Endothelial cell of umbilical vein (primary cell): ENCODE measurements around the gene MIPEP. TPM values are rescaled to one million over a fixed set of nuclear protein-coding genes. Genes with fewer than 3 reads are reported as not detected.

Experiments
- BruUV-seq: library from RNA; stranded (reverse); fragments of 400-500 nt; replicated peaks from 2 replicates; lab custom pipeline; 2021; lab: Mats Ljungman, UMichigan
- CTCF ChIA-PET: fragments of 300-600, 350-600 bp; sonication (Branson Sonifier 250); formaldehyde crosslinking; loops from one replicate; lab custom pipeline; 2021; ENCODE audit warnings: antibody characterized with exemption, inconsistent platforms; lab: Charles Lee
- POLR2A ChIA-PET: fragments of 300-600, 350-600 bp; sonication (Branson Sonifier 250); formaldehyde crosslinking; loops from one replicate; lab custom pipeline; 2021; ENCODE audit warnings: antibody characterized with exemption, inconsistent platforms; lab: Charles Lee
- DNase-seq: peaks from one replicate; pipeline ENCODE4 v3.0.0-alpha.2; 2011; ENCODE audit warnings: low read depth, low spot score
- FAIRE-seq: peaks from 2 replicates; lab custom pipeline; 2011; peaks lifted over from hg19 to GRCh38; lab: Jason Lieb, UNC
- H2AFZ ChIP-seq: 2 replicates; pipeline ENCODE4 v1.6.0; 2012; ENCODE audit warnings: low read depth, low read length, control low read depth, inconsistent platforms
- H3K27ac ChIP-seq: 2 replicates; pipeline ENCODE4 v1.5.1; 2011; ENCODE audit warnings: low read depth, mild to moderate bottlenecking, control low read depth, low read length, moderate library complexity; ENCODE audit not compliant: insufficient read depth
- H3K27me3 ChIP-seq, 2 experiments: 2 replicates each; pipeline versions ENCODE4 v1.6.0 to v1.6.1; 2011; ENCODE audit warnings: low read length in 2 of 2, mixed read lengths in 1 of 2; ENCODE audit not compliant: control insufficient read depth in 2 of 2, insufficient read depth in 2 of 2
- H3K36me3 ChIP-seq, 2 experiments: 2 replicates in 1 of 2; 3 replicates in 1 of 2; pipeline ENCODE4 v1.5.1; 2011; ENCODE audit warnings: low read length in 2 of 2, mild to moderate bottlenecking in 1 of 2, moderate library complexity in 1 of 2; ENCODE audit not compliant: control insufficient read depth in 2 of 2, insufficient read depth in 2 of 2; ENCODE audit errors: extremely low read depth in 1 of 2
- H3K4me1 ChIP-seq: 3 replicates; pipeline ENCODE4 v1.5.1; 2011; ENCODE audit warnings: mild to moderate bottlenecking, low read length; ENCODE audit not compliant: control insufficient read depth, insufficient read depth; ENCODE audit errors: extremely low read depth
- H3K4me2 ChIP-seq: 2 replicates; pipeline ENCODE4 v1.6.1; 2011; ENCODE audit warnings: low read length, control low read depth, mixed read lengths; ENCODE audit not compliant: insufficient read depth
- H3K4me3 ChIP-seq, 3 experiments: fragments of 200-600 bp in 1 of 3; sonication (generic), shearing (Covaris generic) in 1 of 3; replicated peaks in 1 of 3; 2 replicates each; pipeline ENCODE4 v1.5.1; 2011 to 2016; ENCODE audit warnings: control low read depth in 3 of 3, low read length in 3 of 3, mild to moderate bottlenecking in 2 of 3, inconsistent platforms in 1 of 3, low read depth in 1 of 3, moderate library complexity in 1 of 3; ENCODE audit not compliant: insufficient read depth in 1 of 3
- H3K79me2 ChIP-seq: 2 replicates; pipeline ENCODE4 v1.6.0; 2012; ENCODE audit warnings: low read length, inconsistent platforms; ENCODE audit not compliant: control insufficient read depth, insufficient read depth
- H3K9ac ChIP-seq: replicated peaks from 2 replicates; pipeline ENCODE3; 2011; ENCODE audit warnings: low read length, control low read depth; ENCODE audit not compliant: insufficient read depth; ENCODE audit errors: extremely low read depth
- H3K9me1 ChIP-seq: replicated peaks from 3 replicates; pipeline ENCODE4 v1.6.0; 2011; ENCODE audit warnings: mild to moderate bottlenecking, low read length; ENCODE audit not compliant: control insufficient read depth, insufficient read depth; ENCODE audit errors: extremely low read depth
- H3K9me3 ChIP-seq: replicated peaks from 2 replicates; pipeline ENCODE4 v1.5.1; 2012; ENCODE audit warnings: low read length, inconsistent platforms; ENCODE audit not compliant: control insufficient read depth, insufficient read depth
- H4K20me1 ChIP-seq: replicated peaks from 2 replicates; pipeline ENCODE3; 2011; ENCODE audit warnings: mild to moderate bottlenecking, low read length; ENCODE audit not compliant: control insufficient read depth, insufficient read depth; ENCODE audit errors: extremely low read depth
- CTCF ChIP-seq, 2 donors: IDR thresholded peaks; 1 replicate in 1 of 2; 2 replicates in 1 of 2; pipeline ENCODE4 v1.5.1; 2011; ENCODE audit warnings: low read length in 2 of 2, mild to moderate bottlenecking in 2 of 2, moderate library complexity in 2 of 2, control low read depth in 1 of 2, inconsistent platforms in 1 of 2, low read depth in 1 of 2; ENCODE audit not compliant: insufficient read depth in 1 of 2; ENCODE audit errors: extremely low read depth in 1 of 2
- EZH2 ChIP-seq: IDR thresholded peaks from 2 replicates; pipeline ENCODE4 v1.6.1; 2012; ENCODE audit warnings: borderline replicate concordance, low read depth, mild to moderate bottlenecking, moderate library complexity, low read length, inconsistent platforms; ENCODE audit not compliant: severe bottlenecking
- FOS ChIP-seq: IDR thresholded peaks from 2 replicates; pipeline ENCODE4 v1.6.1; 2011; ENCODE audit warnings: mild to moderate bottlenecking, low read length, moderate library complexity, borderline replicate concordance; ENCODE audit not compliant: insufficient read depth
- GATA2 ChIP-seq: IDR thresholded peaks from 2 replicates; pipeline ENCODE4 v1.7.0; 2011; ENCODE audit warnings: low read depth, mild to moderate bottlenecking, moderate library complexity, mixed read lengths, low read length; ENCODE audit not compliant: insufficient read length, insufficient read depth
- JUN ChIP-seq: IDR thresholded peaks from 2 replicates; pipeline ENCODE4 v1.6.1; 2011; ENCODE audit warnings: borderline replicate concordance, low read depth; ENCODE audit not compliant: insufficient read length, insufficient read depth
- MAX ChIP-seq: IDR thresholded peaks from 2 replicates; pipeline ENCODE4 v1.6.1; 2011; ENCODE audit not compliant: insufficient read depth, insufficient read length
- MYC ChIP-seq: IDR thresholded peaks from one replicate; pipeline ENCODE4 v1.6.1; 2011; ENCODE audit warnings: mild to moderate bottlenecking, low read depth, low read length
- POLR2A ChIP-seq: IDR thresholded peaks from 2 replicates; pipeline ENCODE4 v1.6.1; 2012; ENCODE audit warnings: low read depth, mild to moderate bottlenecking, control low read depth, low read length
- POLR2AphosphoS5 ChIP-seq: IDR thresholded peaks from 2 replicates; pipeline ENCODE4 v1.6.1; 2012; ENCODE audit warnings: low read depth, mild to moderate bottlenecking, control low read depth, low read length, moderate library complexity; ENCODE audit not compliant: insufficient read depth
- dilution Hi-C: fragments of 300-500 bp; cut with MboI; formaldehyde crosslinking; loops from one replicate; pipeline ENCODE4 v1.15.0; 2019; ENCODE audit warnings: low sequenced_read_pairs; ENCODE audit not compliant: extremely low pct_ligation_motif_present
- intact Hi-C: fragments of 100-400 bp; cut with micrococcal nuclease; formaldehyde crosslinking; loops from one replicate; pipeline ENCODE4 v1.10.0; 2022
- polyA plus RNA-seq, 4 experiments: library from polyadenylated mRNA; depleted of rRNA in 3 of 4; stranded (reverse) in 3 of 4; unstranded in 1 of 4; fragments of >200 nt; gene quantifications; 2 replicates each; pipeline versions ENCODE4 v1.2.1 to v1.2.3, GENCODE V29; 2011 to 2012; ENCODE audit warnings: missing spikeins in 1 of 4
- total RNA-seq: library from RNA; stranded (reverse); gene quantifications from 2 replicates; pipeline ENCODE4 v1.2.3, GENCODE V29; 2021

Gene MIPEP
- total and polyA plus RNA-seq, 2 donors (not counting 3 experiments of a cell fraction or from before 2014, with no cell fraction given): 12.4 to 19.2 TPM

- Histone ChIP-seq H3K27ac (no peak overlapping the region), H2AFZ (no peak overlapping the region), H3K79me2 (no peaks in the 10 kb centered on the region), H4K20me1 (no peaks in the 10 kb centered on the region), H3K9ac (no peak overlapping the region), H3K4me3 (no peak overlapping the region), H3K4me2 (no peak overlapping the region), H3K9me3 (no peaks in the 10 kb centered on the region), H3K27me3 (no peaks in the 10 kb centered on the region), H3K36me3 (no peaks in the 10 kb centered on the region), H3K9me1 (no peaks in the 10 kb centered on the region), H3K4me1 (no peaks in the 10 kb centered on the region)
- POLR2A ChIA-PET: no interaction called here
- dilution Hi-C loops: no loop called here
- DNase-seq (no peak), FAIRE-seq (no peak)
- TF ChIP-seq POLR2A (no peak), JUN (no peak), FOS (no peak), MYC (no peak), GATA2 (no peak), CTCF (IDR thresholded peaks at IDR 0.05; ENCODE audit: extremely low read depth in 1 of 2, insufficient read depth in 1 of 2, low read depth in 1 of 2, low read length in 2 of 2) (no peak), POLR2AphosphoS5 (no peak), EZH2 (no peak), MAX (no peak)
- no TSS peak for BruUV-seq
- CTCF ChIA-PET: interaction anchor here (1.0 kb wide), 1 partner anchor 8 kb away, joined by 3 read pairs; no protein-coding TSS in a partner anchor
- intact Hi-C loops: no loop called here
These were observed 166.3 kb downstream of the MIPEP start for GRCh38 chr13:23722726-23723453.
